NCI-H128 (cell line): ENCODE measurements around the gene TMEM176B.

Experiments
- DNase-seq: peaks from one replicate; lab custom pipeline; 2025; ENCODE audit not compliant: unreplicated experiment; lab: John Stamatoyannopoulos, UW

The TMEM176B gene

GRCh38 chr7:150754951-150755350, 45.2 kb downstream of the TMEM176B start:
- no peak for DNase-seq

GRCh38 chr7:150753826-150754603, 46.1 kb downstream of the TMEM176B start:
- no peak for DNase-seq

GRCh38 chr7:150753239-150753638, 46.9 kb downstream of the TMEM176B start:
- DNase-seq = no peak

DNA sequence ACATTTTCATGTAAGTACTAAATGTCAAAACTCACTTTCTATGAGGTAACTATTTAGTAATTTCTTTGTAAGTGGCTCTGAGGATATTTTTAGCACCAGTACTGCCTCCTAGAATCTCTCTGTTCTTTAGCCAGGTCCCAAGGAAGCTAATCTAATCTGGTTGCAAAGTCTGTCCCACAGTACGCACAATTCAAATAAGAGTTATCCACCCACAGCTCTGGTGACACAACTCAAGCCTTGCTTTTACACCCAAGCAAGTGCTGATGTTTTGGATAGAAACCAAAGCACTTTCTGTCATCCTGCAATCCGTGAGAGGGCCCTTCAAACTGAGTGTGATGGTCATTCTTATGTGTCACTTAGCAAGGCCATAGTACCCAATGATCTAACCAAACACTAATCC, 48.5 kb downstream of the TMEM176B start:
- no peak for DNase-seq

- no peak for DNase-seq
These were observed 51.8 kb downstream of the TMEM176B start for GRCh38 chr7:150748376-150748775.

DNA sequence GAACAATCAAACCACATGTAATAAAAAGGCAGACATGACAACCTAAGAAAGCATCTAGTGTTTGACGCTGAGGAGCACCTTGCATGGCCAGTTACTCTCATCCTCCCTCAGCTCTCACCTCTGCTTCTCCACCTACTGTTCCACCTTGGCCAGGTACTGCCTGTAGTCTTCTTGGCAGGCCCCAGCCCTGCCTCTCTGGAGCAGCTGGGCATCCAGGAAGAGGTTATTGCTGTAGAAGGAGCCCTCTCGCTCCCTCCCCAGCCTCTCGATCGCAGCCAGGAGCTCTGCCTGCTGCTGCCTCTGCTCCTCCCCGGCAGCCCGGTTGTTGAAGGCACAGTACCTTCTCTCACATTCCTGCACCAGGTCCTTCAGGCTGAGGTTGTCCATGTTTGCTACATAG, 53.2 kb downstream of the TMEM176B start:
- DNase-seq = no peak

DNA sequence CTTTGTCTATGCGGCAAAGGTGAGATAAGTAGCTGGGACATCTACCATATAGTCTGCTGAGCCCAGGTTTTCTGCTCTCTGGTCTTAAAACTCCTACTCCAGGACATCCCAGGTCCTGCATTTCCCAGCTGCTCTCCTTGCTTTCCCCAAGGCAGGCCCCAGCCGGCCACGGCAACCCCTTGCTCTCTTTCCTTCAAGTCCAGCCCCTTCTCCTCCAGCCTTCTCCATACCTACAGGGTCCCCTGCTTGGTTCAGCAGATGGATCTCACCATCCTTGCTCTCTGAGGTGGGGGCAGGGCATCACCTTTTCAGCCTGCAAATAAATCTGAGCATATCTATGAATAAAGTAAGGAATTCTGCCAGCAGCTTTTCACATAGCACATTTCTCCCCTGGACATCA, 54.3 kb downstream of the TMEM176B start:
- DNase-seq = no peak

GRCh38 chr7:150745086-150745485, 55.1 kb downstream of the TMEM176B start:
- DNase-seq = no peak

DNA sequence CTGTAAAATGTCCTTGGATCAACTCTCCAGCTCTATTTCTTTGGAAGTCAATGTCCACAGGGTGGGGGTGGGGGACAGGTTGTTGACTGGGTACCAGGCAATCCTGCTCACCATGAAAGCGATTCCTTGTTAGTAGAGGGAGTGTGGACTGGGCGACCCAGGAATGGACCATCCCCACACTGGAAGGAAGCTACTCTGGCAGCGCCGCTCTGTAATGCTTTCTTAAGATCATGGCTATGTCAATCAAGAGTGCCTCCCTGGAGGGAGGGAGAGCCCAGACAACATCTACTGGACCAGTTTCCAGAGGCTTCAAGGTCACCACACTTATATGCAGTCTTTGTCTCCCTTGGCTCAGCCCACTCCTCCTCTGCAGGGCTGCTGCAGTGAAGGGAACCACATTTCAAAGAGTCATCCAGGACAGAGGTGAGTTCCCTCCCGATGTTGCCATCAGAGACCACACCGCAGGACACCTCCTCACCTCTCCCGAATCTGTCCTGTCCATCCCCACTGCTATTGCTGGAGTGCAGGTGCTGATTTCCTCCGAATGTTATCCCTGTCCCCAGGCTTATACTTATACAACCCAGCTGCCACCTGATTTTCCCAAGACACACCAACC, 56.0 kb downstream of the TMEM176B start:
- DNase-seq = no peak

- no peak for DNase-seq
These were observed 57.7 kb downstream of the TMEM176B start for GRCh38 chr7:150742286-150742968.
